GM21367 (cell line): ENCODE results near the gene MUC12.
"Not testable (repeated sequence)": the region's sequence is repeated elsewhere in the genome, so short reads cannot be mapped to it uniquely, and the experiment has no call there.

Source experiments
- ATAC-seq: cut with Tn5 transposase; IDR thresholded peaks from one replicate; pipeline ENCODE4 v1.9.1; 2021; ENCODE audit not compliant: unreplicated experiment

The MUC12 gene

GRCh38 chr7:100969066-100969615 lies at the start of gene MUC12:
Gene MUC12, plus strand, starts transcription at chr7:100969565. Its CDS starts 58 bp downstream, at chr7:100969623.
- no peak for ATAC-seq

- not testable (repeated sequence) for ATAC-seq
Observed at GRCh38 chr7:100919779-100920437, 49.5 kb upstream of the MUC12 start.

DNA sequence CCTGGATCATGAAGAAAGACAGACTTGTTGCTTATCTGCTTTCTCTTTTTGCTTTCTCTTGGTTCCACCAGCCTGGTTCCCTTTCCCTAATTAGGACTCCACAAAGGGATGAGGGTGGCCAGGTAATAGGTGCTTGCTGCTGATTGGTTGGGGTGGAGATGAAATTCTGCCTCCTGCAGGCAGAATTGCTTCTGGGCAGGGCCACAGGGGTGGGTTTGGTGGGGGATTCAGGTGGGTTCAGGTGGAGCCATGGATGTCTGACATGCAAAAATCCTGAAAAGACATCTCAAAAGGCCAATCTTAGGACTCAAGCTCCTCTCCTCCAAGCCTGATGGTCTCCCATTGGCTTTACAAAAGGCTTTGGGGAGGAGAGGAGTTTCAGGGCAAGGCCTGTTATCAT lies 48.3 kb upstream of the MUC12 start:
- no peak for ATAC-seq

DNA sequence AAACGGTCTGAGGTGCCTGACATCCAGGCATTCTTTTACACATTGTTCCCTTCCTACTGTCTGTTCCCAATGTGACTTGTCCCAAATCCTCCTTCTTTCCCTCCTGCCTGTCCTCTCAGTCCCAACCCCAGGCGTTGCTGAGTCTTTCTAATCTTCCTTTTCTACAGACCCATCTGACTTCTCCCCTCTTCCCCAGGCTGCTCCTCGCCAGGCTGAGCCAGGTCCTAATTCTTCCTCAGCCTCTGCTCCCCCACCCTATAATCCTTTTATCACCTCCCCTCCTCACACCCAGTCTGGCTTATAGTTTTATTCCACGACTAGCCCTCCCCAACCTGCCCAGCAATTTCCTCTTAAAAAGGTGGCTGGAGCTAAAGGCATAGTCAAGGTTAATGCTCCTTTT lies 45.7 kb upstream of the MUC12 start:
- ATAC-seq, result not testable (repeated sequence)

GRCh38 chr7:100929808-100930174 lies 39.6 kb upstream of the MUC12 start:
- no peak for ATAC-seq

DNA sequence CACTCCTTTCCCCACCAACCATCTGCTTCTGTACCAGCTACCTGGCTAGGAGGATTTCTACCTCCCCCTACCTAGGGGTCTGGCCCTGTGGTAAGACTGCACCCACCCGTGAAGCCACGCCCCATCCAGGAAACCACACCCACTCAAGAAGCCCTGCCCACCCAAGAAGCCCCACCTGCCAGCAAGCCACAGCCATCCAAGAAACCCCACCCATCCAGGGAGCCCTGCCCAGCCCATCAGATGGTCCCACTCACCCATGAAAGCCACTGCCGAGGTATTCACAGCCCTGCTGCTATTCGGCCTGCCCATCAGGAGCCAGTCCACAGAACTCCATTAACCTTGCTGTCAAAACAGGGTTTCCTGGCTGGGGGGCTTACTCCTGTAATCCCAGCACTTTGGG lies 35.6 kb upstream of the MUC12 start:
- no peak for ATAC-seq

GRCh38 chr7:100935381-100935780 lies 34.0 kb upstream of the MUC12 start:
- not testable (repeated sequence) for ATAC-seq

- not testable (repeated sequence) for ATAC-seq
Observed at GRCh38 chr7:100936167-100936566, 33.2 kb upstream of the MUC12 start.

DNA sequence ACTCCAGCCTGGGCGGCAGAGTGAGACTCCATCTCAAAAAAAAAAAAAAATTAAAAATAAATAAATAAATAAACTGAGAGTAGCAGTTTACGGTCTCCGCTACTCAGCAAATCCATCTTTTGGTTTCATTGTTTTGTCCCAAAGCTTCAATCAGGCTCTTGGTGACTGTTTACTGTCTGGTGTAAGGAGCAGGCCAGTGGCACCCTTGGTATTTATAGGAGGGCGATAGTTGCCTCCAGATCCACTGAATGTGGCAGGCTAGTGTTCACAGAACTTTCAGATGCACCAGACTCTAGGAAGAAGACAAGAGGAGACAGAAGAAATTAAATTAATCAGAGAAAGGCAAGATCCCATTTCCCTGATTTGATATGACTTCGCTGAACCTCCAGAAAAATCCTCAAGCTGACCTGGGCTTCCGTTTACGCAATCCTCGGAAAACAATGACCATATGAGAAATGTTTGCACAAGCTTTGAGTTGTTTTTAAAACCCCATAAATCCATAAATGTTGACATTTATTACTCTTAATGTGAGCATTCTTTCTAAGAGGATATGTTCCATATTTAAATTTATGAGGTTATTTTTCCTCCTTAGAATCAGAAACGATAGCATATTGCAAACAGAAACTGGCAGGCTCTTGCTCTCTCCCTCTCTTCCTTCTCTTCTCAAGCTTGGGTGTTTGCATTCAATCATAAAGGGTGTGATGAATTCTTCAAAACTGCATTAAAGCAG lies 27.2 kb upstream of the MUC12 start:
- ATAC-seq, result no peak

DNA sequence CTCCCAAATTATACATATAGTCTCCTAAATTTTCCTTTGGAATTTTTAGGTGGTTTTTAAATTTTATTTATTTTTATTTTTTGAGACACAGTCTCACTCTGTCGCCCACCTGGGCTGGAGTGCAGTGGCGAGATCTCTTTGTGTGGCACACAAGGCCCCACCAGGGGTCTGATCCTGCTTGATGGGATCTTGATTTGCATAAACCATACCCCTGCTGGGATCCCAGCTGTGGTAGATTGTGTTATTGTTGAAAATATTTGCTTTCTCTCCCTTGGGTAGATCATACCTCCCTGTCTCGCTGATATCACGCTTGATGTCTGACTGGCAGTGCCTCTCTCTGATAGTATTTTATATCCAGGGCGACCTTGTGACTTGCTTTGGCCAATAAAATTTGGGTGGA lies 25.7 kb upstream of the MUC12 start:
- no peak for ATAC-seq

DNA sequence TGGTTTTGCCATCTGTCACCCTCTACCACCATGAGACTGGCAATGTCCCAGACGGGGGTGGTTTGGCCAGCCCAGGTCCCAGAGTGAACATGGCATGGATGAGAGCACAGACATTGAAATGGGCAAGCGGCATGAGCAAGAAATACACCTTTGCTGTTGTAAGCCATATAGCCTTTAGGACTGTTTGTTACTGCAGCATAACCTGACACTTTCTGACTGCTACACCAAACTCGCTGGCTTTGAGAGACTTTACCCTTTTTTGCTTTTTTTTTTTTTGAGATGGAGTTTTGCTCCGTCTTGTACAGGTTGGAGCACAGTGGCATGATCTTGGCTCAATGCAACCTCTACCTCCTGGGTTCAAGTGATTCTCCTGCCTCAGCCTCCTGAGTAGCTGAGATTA lies 25.2 kb upstream of the MUC12 start:
- ATAC-seq, result no peak

DNA sequence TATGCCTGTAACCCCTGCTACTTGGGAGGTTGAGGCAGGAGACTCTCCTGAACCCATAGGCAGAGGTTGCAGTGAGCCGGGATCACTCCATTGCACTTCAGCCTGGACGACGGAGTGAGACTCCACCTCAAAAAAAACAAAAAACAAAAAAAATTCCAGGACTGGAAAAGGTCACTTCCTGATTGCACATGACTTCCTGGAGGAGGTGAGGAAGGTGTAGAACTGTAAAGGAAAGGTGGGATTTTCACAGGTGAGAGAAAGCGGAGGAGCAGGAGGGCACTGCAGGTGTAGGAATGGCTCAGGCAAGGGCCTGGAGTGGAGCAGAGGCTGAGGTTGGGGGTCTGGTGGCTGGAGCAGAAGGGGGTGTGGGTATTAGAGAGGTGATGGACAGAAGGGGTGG lies 23.3 kb upstream of the MUC12 start:
- ATAC-seq, result no peak

DNA sequence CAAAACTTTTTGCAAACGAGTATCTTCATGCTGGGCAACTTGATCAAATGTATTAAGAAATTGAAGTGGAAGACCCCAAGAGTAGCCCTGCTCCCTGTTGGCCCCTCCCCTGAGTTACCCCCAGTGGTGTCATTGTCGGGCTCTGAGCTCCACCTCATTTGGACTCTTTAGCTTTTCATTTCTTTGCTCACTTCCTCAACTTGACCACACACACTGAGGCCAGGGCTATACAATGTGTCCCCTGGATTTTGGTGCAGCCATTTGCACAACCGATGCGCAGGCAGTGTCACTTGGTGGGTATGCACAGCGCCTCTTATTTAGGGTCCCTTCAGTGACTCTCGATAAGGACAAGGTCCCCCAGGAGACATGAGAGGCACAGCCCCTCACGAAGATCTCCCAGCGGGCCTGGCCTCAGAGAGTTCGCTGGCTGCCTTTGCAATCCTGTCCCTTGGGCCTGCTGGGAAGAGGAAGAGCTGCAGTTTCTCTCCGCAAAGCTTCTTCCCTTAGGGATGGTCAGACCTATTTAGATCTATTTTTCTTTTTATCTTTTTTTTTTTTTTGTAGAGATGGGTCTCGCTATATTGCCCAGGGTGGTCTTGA lies 22.5 kb upstream of the MUC12 start:
- no peak for ATAC-seq

DNA sequence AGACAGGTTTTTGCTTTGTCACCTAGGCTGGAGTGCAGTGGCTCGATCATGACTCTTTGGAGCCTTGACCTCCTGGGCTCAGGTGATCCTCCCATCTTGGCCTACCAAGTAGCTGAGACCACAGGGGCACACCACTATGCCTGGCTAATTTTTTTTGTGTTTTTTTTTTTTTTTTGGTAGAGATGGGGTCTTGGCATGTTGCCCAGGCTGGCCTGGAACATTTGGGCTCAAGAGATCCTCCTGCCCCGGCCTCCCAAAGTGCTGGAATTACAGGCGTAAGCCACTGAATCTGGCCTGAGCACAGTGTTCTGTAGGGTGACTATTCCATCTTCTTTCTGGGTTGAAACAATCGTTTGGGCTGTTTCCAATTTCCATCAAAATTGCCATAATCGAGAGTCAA lies 21.6 kb upstream of the MUC12 start:
- ATAC-seq, result no peak

DNA sequence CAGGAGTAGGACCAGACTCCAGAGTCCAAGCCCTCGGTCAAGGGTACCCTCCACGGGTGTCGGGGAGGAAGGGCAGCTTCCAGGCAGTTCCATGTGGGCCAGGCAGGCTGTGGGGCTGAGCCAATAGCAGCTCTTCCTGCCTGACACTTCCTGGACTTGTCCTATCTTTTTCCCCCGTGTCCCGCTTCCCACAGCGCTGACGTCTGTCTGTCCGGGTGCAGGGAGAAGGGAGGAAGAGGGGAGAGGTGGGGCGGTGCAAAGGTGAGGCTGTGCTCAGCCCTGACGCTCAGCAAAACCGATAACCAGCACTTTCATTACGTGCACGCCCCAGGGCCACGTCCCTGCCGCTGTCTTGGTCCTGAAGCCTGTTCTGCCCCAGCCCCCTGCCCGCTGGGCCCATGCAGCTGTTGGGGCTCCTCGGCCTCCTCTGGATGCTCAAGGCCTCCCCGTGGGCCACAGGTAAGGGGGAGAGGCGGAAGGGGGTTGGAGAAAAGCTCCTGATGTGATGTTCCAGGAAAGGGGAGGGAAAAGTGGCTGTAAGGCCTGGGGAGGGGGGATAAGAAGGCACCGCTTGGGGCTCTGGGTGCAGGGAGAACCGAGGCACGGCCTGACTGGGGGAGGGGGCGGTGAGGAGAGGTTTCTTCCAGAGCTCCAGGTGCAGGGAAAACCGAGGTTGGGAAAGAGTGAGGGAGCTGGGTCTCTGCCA lies 20.0 kb upstream of the MUC12 start, which contains the start of gene MUC3A:
MUC3A (plus strand) TSS at position 308 of the 706 bp plus-strand sequence; CDS start at position 399, 91 bp downstream.
- no peak for ATAC-seq

DNA sequence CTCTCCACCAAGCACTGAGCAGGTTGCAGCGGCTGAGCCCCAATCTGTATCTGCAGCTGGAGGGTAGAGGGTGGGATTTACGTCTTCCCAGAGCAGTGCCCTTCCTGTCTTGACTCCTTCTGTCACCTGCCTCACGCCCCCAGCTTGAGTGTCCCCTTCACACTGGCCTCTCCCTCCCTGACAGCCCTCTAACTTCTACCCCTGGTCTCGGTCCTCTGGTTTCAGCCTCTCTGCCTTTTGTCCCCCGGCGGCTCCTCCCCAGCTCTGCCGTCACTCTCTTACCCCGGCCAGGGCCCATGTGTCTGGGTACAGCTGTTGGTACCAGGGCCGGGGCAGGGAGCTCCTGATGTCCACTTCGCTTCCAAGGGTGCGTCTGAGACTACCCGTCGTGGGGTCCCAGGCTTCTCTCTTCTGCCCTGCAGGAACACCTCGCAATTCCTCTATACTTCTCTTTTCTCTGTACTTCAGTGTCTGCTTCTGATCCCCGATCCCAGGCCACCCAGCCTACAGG lies 19.4 kb upstream of the MUC12 start:
- ATAC-seq, result no peak

DNA sequence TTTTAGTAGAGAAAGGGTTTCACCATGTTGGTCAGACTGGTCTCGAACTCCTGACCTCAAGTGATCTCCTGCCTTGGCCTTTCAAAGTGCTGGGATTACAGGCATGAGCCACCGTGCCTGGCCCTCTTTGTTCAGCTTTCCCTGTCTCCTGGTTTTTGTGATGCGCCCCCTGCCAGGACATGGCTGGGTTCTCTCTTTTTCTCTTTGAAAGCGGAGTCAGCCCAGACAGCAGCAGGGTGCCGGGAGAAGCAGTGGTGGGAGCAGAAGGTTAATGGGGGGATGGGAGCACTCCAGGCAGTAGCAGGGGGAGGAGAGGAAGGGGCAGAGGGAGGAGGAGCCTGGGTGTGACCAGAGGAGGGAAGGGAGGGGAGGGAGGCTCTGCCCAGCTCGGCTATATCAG lies 18.2 kb upstream of the MUC12 start:
- ATAC-seq, result no peak

DNA sequence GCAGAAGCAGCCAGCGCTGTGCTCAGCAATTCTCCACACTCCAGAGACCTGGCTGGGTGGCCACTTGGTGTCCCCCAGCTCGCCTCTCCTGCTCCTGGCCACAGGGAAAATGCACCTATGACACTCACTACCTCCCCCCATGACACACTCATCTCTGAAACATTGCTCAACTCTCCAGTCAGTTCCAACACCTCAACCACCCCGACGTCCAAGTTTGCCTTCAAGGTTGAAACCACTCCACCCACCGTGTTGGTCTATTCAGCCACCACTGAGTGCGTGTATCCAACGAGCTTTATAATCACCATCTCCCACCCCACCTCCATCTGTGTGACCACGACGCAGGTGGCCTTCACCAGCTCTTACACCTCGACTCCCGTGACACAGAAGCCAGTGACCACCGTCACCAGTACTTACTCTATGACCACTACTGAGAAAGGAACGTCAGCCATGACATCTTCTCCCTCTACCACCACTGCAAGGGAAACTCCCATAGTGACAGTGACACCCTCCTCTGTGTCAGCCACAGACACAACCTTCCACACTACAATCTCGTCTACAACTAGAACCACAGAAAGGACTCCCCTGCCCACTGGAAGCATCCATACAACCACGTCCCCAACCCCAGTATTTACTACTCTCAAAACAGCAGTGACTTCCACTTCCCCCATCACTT lies 17.3 kb upstream of the MUC12 start:
- no peak for ATAC-seq

DNA sequence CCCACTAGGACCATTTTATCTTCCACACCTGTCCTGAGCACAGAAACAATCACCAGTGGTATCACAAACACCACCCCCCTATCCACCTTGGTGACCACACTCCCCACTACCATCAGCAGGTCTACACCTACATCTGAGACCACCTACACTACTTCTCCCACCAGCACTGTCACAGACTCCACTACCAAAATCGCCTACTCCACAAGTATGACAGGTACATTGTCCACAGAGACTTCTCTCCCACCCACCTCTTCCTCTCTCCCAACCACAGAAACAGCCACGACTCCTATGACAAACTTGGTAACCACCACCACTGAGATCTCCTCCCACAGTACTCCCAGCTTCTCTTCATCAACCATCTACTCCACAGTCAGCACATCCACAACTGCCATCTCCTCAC lies 16.7 kb upstream of the MUC12 start:
- no peak for ATAC-seq

GRCh38 chr7:100957832-100958421 lies 11.4 kb upstream of the MUC12 start:
- ATAC-seq, result no peak
